Body of pancreas (tissue), 4 donors: ENCODE data around the gene TIMM13.

Experiments
- CTCF ChIP-seq, 7 experiments: fragments of 450-650 bp in 4 of 7; fragments of 200-600 bp in 3 of 7; sonication (generic) in 3 of 7; IDR thresholded peaks; one replicate each; pipeline ENCODE4 v1.5.1; 2016 to 2019; ENCODE audit warnings: antibody characterized with exemption in 7 of 7
- POLR2A ChIP-seq, 3 donors: fragments of 450-650 bp; IDR thresholded peaks; one replicate each; pipeline ENCODE4 v1.6.1; 2016; ENCODE audit warnings: antibody characterized with exemption in 3 of 3, mild to moderate bottlenecking in 2 of 3

DNA sequence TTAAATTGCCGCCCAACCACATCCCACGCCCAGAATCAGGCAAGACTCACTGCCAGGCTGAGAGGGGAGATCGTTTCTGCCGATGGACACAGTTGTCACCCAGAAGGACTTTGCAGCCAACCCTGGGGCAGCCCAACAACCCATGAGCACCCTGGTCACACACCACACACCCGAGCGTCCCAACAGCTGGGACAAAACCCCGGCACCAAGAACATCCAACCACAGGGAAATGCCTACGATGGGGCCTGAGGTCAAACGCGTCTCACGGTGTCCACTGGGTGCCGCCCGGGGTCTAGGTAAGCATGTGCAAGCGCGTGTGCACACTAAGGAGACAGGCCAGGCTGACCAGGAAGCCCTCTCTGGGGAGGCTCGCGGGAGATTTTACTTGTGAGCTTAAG is 16.4 kb upstream of the TIMM13 start:
- TF ChIP-seq CTCF (IDR thresholded peaks at IDR 0.05) (no peak), POLR2A (IDR thresholded peaks at IDR 0.05) (no peak)
